Sigmoid colon (tissue), 4 donors: ENCODE data around the gene PPP1R13L.

Experiments used
- CTCF ChIP-seq, 4 experiments: fragments of 450-650 bp in 3 of 4; fragments of 200-600 bp in 1 of 4; IDR thresholded peaks; one replicate each; pipeline ENCODE4 v1.5.1; 2016 to 2019; ENCODE audit warnings: antibody characterized with exemption in 4 of 4, mild to moderate bottlenecking in 3 of 4, moderate library complexity in 2 of 4
- POLR2AphosphoS5 ChIP-seq, 4 donors: sonication (generic); formaldehyde crosslinking; IDR thresholded peaks; one replicate each; pipeline ENCODE4 v1.6.1; 2017; ENCODE audit warnings: antibody characterized with exemption in 4 of 4

- TF ChIP-seq CTCF (IDR thresholded peaks at IDR 0.05): no peak
- peak in 3 of 4 donors; percentile 29 to 33 (median 33) for TF ChIP-seq POLR2AphosphoS5 (IDR thresholded peaks at IDR 0.05)
These were observed 761 bp upstream of the PPP1R13L start for GRCh38 chr19:45405435-45406225.
